Activated CD4-positive, alpha-beta T cell treated with anti-CD3 and anti-CD28 coated beads for 48 hours (primary cell): ENCODE data around the gene HOPX.
"Not testable (repeated sequence)": the region's sequence is repeated elsewhere in the genome, so short reads cannot be mapped to it uniquely, and the experiment has no call there.

Experiments used
- DNase-seq: peaks from one replicate; pipeline ENCODE4 v3.0.0-alpha.2; 2020

The HOPX gene

DNA sequence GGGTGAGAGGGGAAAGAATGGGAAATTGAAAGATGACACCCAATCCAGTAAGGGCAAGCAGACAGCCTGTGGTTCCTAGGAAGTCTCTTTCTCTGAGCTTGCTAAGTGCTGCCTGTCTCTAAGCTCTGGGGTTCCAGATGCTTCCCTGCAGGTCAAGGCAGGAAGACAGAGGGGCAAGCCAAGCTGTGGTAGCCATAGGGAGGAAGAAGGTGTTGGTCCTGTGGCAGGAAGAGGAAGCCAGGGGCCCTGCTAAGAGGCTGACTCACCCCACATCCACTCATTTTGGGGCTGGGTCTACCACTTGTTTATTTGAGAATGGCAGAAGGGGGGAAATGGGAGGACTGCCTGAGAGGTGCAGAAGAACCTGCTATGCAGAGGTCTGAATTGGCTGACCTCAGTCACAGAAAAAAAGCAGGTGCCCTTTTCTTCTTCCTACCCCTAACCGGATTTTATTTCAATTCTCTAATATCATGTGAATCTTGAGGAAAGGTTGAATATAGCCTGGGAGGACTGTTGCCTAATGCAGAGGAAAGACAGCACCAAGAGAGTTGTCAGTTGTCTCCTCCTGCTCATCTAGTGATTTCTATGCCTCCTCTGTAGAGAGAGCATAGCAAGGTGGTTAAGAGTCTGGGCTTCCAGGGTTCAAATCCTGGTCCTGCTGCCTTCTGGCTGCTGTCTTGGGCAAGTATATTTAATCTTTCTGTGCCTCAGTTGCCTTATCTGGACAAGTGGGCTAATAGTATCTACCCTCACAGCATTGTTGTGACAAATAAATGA is 27.4 kb downstream of the HOPX start:
- peak; percentile 45 for DNase-seq

DNA sequence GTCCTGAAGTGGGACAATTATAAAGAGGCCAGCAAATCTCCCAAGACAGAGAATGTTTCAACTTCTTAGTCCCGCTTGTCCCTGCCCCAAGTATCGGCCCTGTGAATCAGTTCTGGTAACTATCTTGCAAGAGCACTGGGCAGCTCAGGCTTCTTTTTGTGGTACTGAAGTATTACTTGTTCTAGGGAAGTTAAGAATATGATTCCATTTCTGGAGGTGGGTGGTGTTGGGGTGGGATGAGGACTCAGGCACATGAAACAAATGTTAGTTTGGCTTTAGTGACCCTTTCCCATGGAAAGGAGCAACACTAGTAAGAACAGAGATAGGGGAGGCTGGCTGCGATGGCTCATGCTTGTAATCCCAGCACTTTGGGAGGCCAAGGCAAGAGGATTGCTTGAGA is 28.9 kb downstream of the HOPX start:
- no peak for DNase-seq

DNA sequence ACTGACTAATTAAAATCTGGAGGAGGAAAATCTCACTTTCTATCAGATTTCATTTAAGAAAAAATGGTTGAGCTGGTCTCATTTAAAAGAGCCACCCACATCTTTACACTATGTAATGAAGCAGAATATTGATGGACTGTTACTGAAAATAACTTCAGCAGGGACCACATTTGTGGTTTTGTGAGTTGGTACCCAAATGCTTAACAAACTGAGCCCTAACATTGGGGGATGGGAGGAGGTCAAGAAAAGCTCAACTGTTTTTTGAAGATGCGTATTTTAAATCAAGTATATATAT is 30.1 kb downstream of the HOPX start:
- DNase-seq: no peak

DNA sequence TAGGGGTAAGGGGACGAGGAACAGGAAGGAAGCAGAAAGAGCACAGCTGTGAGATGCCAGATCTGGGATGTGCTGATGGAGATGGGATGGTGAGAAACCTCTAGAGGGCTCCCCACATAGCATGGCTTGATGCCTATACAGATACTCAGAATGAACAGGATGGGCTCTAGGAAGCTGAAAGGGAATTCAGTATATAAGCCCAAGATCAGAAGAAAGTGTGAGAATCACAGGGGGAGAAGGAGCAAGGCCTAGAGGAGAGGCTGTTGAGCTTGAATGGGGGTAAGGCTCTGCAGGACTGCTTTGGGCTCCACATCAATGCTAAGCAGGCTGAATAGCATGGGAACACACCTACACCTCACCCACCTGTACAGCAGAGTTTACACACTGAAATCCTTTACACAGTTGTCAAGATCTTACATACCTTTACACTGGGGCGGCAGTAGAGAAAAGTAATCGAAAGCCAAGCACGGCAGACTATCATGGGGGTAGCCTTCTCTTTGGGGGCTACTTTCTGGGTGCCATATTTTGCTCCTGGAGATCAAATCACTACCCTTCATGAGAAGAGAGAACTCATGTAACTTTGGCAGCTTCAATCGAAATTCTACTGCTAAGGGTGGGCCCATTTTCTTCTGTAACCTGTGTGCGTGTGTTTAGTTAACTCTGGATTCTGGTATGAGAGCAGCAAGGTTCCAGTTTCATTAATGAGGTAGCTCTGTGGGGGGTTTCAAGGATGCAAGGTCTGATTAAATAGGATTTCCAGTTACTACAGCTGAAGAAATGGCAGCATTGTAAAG is 30.6 kb downstream of the HOPX start:
- DNase-seq: no peak

DNA sequence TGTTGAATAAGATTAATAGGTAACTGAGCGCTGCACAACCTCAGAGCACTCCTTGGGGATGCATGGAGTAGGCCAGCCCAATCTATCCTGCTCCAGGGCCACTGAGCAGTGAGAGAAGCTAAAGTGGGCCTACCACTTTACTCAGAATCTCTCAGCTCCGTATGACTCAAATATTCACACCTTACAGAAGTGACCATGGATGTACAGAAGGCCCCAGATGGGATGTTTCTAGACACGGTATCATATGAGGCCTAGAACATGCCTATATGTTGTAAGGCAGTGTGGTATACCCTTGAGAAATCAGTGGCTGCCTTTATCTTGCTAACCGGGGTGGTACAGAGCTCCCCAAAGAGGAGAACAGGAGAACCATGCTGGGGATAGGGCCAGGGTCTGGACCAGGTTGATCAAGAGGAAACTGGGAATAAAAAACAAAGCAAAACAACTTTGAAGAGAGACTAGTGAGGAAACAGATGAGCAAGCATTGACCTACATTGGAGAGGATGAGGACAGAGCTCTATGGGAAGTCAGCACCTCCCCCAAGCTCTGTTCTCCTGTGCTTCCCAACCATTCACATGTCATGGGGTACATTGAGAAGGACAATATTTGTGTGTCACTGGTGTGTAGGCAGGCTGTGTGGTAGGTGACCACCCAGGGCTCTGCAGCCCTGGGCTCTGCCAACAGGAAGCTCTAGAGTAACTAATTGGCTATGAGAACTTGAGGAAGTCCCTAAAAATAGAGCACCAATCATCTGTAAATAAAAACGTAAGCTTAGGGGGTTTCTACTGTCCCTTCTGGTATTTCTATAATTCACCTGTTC is 31.4 kb downstream of the HOPX start:
- no peak for DNase-seq

DNA sequence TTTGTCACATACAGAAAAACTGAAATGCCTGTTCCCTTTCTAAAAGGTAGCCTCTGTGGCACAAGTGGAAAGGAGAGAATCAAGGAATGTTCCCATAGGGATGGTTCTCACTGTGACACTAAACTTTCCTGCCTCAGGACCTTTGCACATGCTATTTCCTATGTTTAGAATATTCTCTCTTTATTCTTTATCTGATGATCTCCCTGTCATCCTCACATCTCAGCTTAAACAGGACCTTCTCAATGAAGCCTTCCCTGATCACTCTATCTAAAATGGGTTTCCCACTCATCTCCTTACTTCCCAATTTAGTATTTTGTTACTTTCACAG is 32.3 kb downstream of the HOPX start:
- DNase-seq: no peak

DNA sequence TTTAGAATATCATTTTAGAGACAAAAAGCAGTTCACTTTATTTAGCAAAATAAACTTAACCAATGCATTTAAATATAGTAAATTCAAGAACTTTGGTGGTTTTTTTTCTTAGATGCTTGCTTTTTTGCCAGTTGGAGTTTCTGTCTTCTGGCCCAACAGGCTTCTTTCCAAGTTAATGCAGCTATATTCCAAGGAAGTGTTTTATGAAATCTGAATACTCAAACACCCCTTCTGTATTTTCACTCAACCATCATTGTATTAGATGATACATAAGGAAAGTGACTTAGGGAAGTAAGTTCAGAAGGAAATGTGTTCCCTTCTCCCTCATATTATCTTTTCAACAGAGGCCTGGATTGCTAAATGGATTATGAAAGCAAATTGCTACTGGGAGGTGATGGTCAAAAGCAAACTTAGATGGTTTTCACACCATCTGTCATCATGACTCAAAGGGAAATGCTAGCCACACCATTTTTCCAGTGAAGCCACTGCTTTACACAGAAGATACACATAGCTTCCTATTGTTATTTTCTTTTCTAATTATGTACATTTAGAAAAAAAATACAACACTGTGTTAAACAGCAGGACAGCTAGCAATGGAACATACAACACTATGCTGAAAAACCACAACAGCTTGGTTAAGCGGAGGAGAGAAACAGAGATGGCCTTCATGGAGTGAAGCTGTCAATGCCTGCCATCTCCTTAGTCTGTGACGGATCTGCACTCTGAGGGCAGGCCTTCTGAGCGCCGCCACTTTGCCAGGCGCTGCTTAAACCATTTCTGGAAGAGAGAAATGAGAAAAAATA is 32.9 kb downstream of the HOPX start:
- DNase-seq: no peak

DNA sequence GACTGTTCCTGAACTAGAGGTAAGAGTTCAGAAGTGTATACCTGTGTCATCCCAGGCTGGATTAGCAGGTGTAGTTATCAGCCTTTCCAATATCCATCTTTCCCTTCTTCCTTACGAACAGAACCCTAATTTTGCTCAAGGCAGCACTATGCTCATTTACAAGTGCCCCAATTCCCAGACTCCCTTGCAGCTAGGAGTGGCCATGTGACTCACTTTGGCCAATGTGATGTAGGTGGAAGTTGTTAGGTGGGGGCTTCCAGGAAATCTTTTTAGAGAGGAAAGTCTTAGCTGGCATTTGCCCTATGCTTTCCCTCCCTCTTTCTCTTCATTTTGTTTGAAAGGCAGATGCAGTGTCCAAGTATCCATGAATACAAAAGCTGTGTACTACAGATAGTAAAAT is 34.8 kb downstream of the HOPX start:
- no peak for DNase-seq

DNA sequence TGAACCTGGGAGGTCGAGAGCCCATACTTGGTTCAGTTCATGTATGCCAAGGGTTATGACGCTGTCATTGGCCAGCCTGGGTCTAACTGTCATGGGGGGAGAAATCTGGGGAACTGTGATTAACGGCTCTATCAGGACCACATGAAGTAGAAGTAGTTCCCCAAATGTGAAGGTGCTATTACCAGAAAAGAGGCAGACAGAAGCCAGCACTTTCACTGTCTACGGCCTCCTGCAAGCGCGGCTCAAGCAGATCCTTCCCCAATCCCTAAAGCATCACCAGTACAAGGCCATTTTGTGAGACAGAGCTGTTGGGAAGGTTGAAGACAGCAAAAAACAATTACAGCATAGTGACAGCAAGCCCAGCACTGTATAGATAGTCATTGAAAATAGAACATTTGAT is 37.5 kb downstream of the HOPX start:
- DNase-seq: no peak

DNA sequence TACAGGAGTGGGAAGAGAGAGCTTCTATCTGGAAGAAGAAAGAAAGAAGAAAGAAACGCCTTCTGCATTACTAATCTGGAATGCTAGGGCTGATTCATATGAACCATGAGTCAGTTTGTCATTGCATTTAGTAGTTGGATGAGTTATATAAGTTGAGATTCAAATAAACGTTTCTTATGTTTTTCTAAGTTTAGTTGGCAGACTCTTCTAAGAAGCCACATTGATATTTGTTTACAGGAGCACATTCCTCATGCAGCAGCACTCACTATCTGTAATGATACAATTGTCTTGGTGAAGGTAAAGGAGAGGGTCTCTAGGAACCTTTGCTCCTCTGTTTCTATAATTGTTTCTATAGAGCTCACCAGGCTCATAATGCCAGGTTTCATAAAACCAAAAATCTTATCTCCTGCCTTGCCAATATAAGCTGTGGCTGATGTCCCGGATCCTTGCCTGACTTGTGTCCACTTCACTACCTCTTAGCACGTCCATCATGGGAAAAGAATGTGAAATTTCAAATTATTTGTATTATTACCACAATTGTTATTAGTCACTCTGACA is 39.5 kb downstream of the HOPX start:
- no peak for DNase-seq

DNA sequence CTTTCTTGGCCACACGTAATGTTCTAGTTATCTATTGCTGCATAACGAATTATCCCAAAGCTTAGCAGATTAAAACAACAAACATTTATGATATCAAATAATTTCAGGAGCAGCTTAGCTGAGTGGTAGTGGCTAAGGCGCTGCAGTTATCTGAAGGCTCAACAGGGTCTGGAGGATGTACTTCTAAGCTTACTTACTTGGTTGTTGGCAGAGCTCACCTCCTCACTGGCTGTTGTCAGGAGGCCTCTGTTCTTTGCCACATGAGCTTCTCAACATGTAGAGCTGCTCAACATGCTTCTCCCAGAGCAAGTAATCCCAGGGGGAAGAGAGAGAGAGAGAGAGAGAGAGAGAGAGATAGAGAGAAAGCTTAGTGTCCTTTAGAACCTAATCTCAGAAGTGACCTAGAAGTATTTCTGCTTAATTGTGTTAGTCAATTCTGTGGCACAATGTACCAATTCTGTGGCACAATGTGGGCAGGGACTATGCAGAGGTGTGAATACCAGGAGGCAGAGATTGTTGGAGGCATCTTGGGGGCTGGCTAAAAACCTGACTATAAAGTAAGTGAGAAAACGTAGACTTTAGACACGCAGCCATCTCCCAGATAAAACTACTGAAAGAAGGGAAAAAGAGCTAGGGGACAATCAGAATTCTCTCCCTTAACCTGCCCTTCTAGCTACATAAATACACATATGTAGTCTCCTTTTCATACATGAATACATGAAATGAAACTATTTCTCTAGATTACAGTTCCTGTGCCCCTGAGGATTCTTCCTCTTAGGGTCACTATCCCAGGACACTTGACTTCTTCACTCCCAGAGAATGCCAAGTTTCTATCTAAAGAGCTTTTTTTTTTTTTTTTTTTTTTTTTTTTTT is 40.2 kb downstream of the HOPX start:
- no peak for DNase-seq

DNA sequence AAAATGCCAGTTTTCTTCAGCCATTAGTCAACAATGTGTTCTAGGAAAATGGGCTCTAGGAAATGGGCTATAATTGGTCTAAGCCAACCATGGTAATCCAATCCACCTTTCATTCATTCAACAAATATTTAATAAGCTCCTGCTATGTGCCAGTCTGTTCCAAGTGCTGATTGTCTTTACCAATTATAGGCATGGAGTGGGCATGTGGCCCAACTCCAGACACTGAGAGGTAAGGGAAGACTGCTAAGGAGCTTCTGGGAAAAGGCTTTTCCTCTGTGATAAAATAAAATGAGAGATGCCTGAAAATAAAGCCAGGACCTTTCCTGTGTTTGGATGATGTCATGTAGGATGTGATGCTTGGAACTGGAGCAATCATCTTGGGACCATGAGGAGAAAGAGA is 43.3 kb downstream of the HOPX start:
- DNase-seq: no peak

DNA sequence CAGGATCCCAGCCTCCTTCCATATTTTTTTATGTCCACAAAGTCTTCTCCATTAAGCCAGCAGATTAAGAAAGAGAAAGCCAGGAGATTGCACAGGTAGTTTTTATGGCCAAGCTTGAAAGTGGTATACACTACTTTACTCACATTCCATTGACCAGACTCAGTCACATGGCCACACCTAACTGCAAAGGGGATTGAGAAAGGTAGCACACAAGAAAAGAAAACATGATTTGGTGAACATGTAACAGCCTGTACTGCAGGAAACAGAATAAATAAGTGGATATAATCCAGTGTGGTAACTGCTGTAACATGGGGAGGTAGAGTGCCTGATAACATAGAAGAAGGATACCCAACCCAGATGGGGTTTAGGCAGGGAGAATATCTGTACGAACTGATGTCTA is 43.9 kb downstream of the HOPX start:
- no peak for DNase-seq

DNA sequence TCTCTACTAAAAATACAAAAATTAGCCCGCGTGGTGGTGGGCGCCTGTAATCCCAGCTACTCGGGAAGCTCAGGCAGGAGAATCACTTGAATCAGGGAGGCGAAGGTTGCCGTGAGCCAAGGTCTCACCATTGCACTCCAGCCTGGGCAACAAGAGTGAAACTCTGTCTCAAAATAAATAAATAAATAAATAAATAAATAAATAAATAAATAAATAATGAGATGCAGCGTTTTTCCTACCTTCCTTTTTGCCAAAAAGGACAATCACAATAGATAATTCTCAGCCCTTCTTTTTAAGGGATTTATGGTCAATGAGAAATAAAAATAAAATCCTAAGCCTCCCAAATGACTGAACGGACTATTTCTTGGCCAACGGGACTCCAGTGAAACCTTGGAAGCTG is 46.1 kb downstream of the HOPX start:
- not testable (repeated sequence) for DNase-seq

DNA sequence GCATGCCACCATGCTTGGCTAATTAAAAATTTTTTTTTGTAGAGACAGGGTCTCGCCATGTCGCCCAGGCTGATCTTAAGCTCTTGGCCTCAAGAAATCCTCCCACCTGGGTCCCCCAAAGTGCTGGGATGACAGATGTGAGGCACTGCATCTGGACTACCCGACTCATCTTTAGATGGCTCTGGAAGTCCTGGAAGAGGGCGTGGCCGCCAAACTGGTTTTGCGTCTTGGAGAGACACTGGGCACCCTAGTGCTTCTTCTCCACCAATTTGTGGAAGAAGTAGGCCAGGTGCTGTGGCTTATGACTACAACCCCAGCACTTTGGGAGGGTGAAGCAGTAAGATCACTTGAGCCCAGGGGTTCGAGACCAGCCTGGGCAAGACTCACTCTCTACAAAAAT is 47.6 kb downstream of the HOPX start:
- no peak for DNase-seq

DNA sequence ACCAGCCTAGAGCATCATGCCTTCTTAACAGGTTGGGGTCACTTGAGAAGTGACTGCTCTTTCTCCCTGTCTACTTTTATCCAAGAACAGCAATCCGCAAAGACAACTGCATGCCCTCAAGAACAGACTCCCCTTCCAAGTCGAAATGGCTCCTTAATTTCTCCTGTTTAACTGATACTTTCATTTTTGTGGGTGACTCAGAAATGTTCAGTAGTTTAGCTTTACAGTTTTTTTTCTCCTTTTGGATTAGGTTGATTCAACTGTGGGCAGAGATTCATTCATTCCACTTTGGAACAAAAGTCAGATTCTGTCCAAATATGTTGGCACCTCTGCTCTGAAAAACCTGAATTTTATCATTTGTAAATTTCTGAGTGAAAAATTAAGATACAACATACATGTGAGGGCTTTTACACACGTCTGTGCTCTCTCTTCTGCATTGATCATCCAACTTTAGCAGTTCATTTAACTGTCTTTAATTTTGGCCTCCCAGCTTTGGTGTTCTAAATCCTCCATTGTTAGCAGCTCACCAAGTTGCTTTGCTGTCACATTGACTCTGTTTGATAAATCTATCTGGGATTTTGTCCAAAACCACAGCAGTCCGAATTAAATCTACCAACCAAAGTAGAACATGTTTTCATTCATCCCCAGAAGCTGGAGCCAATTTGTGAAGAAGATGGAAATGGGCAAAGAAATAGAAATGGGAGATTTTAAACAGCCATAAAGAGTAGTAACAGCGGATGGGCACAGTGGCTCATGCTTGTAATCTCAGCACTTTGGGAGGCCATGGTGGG is 50.0 kb downstream of the HOPX start:
- DNase-seq: no peak

DNA sequence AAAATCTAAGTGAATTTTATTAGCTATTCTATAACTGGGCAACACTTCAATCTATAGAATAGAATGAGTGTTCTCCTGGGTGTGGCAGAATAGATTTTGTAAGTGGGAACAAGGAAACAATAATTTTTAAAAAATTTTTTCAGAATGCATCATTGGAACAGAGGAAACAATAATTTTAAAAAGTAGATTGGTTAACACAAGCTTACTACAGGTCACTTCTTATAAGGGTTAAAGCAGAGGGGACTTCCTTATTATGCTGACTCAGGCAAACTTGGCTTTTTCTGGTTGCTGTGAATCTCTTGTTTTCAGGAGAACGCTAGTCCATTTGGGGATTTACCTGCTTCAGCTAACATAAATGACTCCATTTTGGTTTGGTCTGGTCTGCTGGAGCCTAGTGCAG is 52.5 kb downstream of the HOPX start:
- no peak for DNase-seq

DNA sequence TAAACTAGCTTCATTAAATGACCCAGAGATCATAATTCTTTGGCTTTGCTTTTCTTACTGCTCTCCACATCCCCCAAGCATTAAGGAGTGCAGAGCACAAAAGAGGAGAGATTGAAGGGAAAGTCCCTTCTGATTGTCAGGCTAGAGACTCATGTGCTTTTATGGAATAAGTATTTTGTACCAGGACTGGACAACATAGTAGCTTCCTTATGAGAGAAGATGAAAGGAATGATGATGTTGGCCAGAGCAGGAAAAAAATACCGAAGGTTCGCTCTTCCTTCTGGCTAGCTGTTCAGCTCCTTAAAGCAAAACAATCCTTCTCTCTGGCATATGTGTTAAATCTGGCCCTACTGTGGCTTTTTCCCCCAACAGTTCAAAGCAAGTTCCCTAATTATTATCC is 53.1 kb downstream of the HOPX start:
- no peak for DNase-seq

DNA sequence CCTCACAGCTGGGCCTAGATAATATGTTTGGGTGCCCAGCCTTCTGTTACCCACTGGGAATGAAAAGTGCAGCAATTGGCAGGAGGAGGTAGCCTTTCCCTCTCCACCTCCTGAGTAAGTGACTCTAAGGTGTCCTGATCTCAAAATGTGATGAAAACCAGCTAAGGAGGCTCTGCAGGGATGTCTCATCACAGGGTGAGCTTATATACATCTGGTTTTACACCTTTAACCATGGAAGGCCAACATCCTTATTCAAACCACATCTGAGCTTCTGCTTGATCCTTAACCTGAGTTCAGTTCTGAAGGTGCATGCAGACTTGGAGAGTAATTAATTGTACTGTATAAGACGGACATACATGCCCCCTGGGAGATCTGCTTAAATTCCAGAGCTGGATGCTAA is 53.7 kb downstream of the HOPX start:
- DNase-seq: no peak

DNA sequence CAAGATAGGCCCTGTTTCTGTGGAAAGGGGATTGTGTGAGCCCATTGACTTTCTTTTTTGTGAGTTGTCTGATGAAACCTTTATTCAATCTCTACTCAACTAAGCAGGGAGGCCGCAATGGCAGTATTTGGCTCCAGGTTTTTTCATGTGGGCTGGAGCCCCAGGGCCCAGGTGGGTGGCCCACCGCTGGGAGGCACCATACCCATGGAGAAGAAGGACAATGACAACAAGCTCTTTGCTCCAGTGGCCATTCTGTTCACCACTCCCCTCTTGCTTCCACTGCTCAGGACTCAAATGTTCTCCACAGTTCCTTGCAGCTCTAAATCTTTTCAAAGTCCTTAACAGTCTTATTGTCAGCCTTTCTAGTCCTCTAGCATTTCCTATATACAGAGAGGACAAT is 54.1 kb downstream of the HOPX start:
- DNase-seq: no peak

DNA sequence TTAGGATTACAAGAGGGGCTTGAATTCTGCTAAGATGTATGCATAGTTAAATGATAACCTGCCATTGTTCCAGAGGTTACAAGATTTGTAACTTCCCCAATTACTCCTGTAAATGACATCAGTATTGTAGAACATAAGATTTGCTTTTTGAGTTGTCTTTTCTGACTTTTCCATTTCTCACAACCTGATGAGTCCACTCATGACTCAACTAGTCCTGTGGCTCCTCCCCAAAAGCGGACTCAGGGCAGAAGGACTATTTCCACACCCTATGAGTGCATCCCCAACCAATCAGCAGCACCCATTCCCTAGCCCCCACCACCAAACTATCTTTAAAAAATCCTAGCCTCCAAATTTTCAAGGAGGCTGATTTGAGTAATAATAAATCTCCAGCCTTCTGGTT is 54.7 kb downstream of the HOPX start:
- no peak for DNase-seq
